NCI-H460 (cell line): Measurements from ENCODE around the gene ABHD6. TPM values are rescaled to one million over a fixed set of nuclear protein-coding genes. Genes with fewer than 3 reads are reported as not detected.
"Not testable (repeated sequence)": the region's sequence is repeated elsewhere in the genome, so short reads cannot be mapped to it uniquely, and the experiment has no call there.

Source experiments
- DNase-seq: peaks from one replicate; pipeline ENCODE4 v3.0.0-alpha.2; 2016; ENCODE audit warnings: low read depth; ENCODE audit errors: extremely low read depth
- total RNA-seq: library from RNA; depleted of rRNA; stranded (reverse); fragments of >200 nt; shearing (Covaris generic); gene quantifications from 2 replicates; pipeline ENCODE4 v1.2.3, GENCODE V29; 2014

The ABHD6 gene
- total RNA-seq, 1 experiment from 2014 or later = 5.1 TPM

DNA sequence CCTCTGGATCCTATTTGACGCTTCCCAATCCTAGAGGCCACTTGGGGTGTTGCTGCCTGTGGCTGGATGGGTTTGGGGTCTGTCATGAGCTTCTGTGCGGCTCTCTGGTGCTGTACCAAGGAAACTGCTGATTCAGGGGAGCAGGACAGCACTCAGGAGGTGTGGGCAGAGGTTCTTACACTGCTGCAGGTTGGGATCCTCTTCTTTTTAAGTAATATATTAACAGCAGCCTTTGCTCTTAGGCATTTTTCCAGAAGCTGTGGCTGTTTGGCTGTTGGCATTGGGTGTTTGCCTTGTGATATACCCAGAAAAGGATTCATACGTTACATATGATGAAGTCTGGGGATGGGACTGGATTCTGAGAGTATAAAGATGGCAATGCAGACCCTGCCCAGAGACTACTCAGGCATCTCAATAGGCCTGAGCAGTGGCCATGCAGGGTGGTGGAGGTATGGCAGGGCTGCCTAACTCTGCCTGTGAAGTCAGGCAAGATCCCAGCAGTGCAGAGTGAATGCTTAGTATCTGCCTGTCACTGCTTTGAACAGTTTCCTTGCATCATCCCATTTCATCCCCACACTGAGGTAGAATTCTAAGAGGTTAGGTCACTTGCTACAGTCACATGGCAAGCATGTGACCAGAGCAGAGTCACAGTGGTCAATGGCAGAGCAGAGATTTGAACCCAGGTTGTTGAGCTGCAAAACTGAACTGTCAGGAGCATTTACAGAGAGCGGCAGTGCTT is 3.9 kb downstream of the ABHD6 start:
- DNase-seq = no peak

DNA sequence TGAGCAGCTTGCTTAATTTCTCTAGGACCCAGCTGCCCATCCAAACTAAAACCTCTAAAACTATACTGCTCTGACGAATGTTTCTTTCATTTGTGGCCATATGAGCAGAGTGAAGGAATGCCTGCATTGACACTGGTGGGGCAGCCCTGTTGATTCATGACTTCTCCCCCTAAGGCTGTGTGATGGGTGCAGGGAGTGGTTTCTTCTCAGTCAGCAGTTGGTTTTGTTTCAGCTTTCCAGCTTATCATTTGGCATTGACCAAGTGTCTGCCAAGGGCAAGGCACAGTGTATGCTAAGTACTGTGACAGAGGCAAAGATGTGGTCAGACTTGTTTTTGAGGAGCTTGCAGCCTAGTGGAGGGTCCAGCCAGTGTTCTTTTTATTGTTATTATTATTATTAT is 4.7 kb downstream of the ABHD6 start:
- DNase-seq = no peak

DNA sequence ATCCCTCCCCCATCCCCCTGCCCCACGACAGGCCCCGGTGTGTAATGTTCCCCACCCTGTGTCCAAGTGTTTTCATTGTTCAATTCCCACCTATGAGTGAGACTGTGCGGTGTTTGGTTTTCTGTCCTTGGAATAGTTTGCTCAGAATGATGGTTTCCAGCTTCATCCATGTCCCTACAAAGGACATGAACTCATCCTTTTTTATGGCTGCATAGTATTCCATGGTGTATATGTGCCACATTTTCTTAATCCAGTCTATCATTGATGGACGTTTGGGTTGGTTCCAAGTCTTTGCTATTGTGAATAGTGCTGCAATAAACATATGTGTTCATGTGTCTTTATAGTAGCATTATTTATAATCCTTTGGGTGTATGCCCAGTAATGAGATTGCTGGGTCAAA is 5.3 kb downstream of the ABHD6 start:
- not testable (repeated sequence) for DNase-seq

DNA sequence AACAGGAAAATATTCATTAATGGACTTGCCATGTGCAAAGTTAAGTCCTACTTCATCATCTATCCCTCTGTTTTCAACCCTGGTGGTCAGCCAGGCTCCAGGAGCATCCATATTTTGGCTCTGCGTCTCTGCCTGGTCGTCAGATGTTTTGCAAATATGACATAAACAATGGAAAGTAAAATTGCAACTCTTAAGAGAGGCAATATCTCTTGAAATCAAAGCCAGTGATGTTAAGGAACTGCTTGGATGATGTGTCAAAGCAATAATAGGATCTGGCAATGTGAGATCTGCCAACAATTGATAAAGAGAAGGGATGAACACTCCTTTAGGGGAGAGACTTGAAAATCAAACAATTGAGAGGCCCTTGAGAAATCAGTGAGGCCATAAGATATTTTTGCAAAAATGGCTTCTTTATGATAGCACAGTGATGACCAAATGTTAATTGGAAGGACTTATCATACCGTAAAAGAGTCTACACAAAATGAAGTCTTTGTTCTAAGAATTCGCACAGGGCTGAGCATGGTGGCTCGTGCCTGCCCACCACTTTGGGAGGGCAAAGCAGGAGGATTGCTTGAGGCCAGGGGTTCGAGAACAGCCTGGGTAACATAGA is 6.5 kb downstream of the ABHD6 start:
- DNase-seq = no peak

DNA sequence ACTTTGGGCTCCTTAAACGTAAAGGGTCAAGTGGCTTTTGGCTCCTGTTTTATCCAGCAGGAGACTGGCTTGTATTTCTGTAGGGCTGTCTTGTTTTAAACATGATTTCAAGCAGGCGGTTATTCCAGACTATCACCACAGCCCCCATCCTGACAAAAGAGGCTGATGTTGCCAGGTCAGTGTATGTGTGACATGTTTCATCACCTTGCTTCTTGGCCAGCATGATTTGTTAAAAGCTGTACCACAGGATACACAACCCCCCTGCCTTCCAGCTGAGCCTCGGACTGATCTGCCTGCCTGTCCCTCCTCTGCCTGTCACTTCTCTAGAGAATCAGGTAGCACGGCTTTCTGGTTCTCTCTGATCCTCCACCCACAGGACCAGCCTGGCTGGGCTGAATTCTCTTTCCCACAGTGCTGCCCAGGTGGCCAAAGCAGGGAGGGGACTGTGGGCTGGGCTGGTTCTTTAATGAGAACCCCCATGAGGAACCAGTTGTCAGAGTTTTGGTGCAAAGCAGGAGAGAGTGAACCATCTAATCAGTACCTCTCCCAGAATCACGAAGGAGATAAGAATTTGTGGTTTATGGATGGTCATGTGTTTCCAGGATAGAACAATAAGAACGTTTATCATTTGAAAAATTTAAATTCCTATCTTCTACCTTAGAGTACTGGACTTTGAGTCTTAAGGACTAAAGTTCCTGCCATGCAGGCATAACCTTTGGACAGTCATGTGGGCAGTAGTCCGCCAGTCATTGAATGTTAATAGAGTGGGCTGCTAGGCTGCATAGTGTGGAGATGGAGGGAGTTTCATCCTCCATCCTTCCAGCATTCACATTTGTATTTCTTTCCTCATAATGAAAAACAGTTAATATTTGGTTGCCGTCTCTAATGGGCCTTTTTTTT is 8.8 kb downstream of the ABHD6 start:
- no peak for DNase-seq

DNA sequence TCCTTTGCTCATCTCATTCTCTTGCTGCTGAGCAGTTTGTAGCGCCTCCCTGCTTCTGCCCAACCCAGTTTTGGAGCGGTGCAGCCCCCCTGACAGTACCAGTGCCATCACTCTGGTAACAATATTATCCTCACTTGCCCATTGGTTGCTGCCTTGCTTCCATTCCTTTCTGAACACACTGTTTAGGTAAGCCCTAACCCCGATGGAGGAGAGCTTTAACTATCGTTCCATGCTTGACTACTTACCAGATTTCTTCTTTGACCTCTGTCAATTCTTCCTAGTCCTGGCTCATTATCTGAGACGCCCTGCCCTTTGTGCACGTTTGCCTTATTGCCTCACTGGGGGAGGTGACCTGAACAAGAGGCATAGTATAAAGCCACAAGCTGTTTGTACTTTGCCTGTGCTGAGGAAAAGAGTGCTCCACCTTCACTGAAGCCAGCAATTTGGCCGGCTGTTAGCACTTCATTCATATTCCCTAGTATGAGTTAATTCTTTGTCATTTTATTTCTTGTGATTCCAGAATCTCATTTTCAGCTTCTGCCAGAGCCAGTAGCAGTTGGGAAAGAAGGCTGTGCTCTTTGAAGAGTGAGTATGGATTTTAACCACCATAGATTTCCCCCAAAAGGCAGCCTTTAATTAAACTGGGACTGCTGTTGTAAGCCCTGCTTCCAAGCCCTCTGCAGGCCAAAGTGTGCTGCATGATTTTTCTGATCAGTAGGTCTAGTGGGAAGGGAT is 11.9 kb downstream of the ABHD6 start:
- no peak for DNase-seq

DNA sequence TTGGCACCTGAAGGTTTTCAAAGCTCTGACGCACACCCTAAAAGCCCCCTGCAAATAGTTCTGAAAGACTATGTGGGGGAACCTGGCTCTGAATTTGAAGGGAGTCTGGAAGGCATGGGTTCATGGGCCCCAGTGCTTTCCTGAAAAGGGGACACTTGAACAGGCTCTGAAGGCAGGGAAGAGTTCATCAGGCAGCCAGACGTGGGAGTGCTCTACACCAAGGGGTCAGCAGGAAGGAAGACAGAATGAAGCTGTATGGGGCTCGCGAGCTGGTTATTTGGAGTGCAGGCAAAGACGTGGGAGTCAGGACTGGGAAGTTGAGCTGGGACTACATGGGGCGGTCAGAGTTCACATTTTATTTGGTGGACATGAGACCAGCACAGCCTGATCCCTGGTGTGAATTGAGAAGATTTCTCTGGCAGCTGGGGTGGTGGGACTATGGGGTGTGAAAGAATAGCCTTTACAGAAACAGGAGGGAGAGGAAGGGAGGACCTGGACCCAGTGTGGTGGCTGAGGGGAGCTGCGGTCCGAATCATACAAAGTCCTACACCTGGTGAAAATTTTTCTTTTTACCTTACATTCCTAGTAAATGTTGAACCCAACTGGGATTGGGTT is 12.6 kb downstream of the ABHD6 start:
- no peak for DNase-seq

DNA sequence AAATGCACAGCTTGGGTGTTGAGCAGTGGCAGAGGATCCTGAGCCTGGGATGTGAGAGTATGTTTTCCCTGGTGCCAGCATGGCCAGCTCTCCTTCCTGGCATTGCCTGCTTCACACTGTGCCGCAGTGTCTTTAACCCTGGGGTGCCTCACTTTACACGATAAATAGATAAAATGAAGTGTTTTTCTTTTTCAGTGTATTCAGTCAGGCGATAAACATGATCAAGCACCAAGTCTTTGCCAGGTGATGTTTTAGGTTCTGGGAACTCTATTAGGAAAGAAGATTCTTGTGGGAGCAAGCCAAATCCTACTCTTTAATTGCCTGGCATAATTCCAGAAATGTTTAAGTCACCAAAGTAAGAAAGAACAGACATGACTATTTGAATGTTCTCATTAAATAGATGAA is 14.0 kb downstream of the ABHD6 start:
- no peak for DNase-seq

DNA sequence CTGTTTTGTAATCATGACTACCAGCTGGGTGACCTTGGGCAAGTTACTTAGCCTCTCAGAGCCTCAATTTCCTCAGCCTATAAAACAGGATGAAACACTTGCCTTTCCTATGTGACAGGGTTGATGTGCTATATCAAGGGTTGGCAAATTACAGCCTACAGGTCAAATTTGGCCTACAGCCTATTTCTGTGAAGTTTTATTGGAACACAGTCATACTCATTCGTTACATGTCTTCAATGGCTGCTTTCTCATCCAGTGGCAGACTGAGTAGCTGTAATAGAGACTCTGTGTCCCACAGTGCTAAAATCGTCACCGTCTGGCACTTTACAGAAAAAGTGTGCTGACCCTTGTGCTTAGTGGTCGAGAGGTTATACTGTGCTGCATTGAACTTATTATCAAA is 16.6 kb downstream of the ABHD6 start:
- DNase-seq = no peak

DNA sequence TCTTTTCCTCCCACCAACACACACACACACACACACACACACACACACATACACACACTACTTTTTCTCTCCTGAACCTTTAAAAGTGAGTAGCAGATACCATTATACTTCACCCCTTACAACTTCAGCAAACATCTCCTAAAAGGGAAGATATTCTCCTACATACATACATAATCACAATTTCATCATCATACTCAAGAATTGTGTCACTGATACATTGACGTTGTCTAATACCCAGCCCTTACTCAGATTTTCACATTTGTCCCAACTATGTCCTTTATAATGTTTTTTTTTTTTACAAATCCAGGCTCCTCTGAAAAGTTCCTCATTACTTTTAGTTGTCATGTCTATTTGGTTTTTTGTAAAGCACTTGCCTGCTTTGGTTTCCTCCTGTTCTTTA is 18.5 kb downstream of the ABHD6 start:
- no peak for DNase-seq

DNA sequence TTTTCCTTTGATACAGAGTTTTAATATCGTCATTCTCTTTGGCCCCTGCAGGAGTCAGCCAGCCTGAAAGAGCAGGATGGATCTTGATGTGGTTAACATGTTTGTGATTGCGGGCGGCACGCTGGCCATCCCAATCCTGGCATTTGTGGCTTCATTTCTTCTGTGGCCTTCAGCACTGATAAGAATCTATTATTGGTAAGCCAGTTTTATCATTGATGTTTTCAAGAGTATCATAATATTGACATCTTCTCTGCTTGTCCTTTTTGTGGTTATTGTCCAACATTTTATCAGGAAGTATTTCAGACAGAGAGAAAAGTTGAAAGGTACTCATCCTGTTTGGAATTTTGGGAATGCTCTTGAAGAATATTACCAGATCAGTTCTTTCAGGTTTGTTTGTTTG is 18.9 kb downstream of the ABHD6 start:
- DNase-seq = no peak

DNA sequence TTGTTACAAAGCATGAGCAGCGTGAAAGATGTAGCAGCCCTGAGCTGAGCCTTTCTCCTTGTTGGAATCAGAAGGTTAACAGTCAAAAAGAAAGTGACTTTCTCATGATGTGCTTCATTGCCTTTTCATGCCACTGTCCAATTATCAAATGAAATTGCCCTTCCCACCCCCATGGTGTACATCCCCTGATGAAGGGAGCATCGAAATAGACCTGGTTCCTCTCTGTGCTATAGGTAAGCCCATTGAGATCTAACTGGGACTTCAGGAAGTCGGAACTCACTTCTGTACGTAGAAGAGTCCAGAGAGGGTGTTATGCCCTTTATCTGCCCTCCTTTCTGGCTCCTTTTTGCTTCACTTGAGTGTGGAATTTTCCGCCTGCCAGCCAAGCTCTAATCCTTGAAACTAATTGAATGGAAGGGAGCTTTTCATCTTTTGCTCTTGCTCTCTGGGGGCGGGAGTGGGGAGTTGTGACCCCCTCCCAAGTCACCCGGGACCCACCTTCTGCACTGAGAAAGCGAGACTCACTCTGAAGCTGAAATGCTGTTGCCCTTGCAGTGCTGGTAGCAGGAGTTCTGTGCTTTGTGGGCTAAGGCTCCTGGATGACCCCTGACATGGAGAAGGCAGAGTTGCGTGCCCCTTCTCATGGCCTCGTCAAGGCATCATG is 20.9 kb downstream of the ABHD6 start:
- DNase-seq = no peak

DNA sequence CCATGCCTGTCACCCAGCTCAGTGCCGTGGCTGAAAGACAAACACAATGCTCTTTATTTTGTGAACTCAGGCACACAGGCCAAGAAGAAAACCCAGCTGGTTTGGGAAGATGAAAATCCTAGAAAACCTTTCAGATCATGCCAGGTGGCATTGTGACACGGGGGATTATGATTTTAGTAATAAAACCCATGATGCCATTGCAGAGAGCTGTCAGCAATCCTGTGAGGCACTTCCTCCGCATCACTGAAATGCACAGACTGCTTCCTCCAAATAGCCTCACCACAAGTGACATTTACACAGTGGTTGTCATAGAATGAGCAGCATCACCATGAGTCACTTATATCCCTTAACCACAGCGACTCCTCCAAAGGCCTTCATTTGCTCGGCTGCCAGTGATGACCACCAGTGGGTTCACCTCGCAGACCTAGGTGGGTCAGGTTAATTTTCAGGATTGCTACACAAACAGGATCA is 22.7 kb downstream of the ABHD6 start:
- peak; percentile 2 for DNase-seq

DNA sequence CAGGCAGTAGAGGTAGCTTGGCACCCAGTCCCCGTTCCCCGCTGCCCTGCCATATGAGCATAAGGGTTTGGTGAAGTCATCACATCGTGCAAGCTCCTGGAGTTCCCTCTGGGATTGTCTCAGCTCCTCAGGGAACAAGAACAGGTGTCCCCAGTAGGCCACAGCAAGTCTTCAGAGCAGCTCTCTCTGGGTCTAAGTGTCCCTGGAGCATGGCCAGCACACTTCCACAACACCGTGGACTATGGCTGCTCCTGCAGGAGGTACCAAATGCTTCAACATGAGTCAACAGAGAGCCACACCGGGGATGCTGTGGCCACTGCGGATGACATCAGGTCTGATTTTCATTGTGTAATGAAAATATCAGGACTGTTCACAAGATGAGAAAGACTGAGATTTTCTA is 23.1 kb downstream of the ABHD6 start:
- no peak for DNase-seq

DNA sequence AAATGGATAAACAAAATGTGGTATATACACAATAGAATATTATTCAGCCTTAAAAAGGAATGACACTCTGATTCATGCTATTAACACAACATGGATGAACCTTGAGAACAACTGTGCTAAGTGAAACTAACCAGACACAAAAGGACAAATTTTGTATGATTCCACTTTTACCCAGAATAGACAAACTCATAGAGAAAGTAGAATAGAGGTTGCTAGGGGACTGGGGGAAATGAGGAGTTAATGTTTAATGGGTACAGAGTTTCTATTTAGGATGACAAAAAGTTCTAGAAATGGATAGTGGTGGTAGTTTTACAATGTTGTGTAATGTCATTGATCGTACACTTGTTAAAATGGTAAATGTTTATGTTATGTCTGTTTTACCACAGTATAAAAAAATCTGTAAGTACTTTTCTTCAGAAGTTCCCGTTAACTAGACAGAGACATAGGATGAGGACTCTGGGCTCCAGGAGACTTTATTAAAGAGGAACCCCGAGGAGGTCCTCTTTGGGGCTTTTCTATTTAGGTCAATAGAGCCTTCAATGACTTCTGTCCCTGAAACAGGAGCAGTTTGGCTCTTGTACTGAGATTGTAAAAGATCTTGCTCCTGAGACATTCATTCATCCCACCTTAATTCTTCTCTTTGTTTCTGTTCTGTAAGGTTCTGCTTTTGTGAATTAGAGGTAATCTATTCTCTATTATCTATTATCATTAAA is 24.5 kb downstream of the ABHD6 start:
- no peak for DNase-seq

DNA sequence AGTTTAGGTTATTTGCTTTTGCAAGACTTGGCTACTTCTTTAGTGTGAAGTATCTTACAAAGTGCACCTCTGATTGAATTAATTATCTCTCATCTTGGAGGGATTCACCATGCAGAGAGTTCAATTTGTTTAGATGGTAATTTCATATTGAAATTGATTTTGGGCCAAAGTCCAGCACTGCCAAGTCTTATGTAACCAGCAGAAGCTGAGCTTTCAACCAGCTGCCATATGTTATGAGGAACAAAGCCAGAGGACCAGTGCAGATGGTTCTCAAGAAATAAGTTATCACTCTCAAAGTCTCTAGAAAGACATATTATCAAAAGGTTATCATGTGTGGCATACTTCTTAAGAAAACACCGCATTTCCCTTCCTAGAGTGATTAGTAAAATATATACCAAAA is 29.0 kb downstream of the ABHD6 start:
- DNase-seq = no peak

DNA sequence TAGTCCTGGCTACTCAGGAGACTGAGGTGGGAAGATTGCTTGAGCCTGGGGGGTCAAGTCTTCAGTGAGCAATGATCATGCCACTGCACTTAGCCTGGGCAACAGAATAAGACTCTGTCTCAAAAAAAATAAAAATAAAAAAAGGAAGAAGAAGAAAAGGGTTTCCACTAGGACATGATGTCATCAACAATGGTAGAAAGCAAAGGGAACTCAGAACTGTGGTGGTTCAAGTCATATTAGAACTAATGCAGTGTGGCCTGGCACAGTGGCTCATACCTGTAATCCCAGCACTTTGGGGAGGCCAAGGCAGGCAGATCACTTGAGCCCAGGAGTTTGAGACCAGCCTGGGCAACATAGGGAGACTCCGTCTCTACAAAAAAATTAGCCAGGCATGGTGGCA is 30.0 kb downstream of the ABHD6 start:
- DNase-seq = not testable (repeated sequence)

DNA sequence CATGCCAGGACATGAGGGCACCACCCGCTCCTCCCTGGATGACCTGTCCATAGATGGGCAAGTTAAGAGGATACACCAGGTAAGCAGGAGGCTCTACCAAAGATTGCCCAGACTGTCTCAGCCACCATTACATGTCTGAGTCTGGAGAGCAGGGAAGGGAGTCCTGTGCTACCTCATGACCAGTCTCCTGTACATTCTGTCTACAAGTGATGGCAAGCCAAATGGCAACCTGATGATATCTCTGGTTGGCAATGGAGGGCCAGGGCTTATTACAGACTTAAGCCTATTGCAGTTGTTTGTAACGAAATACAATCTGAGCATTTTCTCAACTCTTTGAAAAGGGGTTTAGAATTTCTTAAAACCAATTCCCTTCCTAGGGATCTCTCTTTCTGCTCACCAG is 31.8 kb downstream of the ABHD6 start:
- DNase-seq = no peak

DNA sequence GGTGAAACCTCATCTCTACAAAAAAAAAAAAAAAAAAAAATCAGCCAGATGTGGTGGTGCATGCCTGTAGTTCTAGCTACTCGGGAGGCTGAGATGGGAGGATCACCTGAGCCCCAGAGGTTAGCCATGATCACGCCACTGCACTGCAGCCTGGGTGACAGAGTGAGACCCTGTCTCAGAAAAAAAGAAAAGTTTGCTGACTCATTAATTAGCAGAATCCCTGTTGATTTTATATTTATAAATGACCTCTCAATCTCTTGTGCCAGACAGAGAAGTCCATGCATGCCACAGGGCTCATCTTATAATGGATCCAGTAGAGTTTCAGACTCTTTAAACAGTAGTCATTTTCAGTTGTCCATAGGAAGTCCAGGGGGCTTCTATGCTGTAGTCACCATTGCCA is 32.9 kb downstream of the ABHD6 start:
- DNase-seq = no peak
